Skeletal muscle cell (primary cell): ENCODE measurements around the gene CCDC24.

Experiments used
- DNase-seq: peaks from one replicate; pipeline ENCODE4 v3.0.0-alpha.2; 2010; ENCODE audit warnings: low read depth
- H3K4me3 ChIP-seq: 2 replicates; pipeline ENCODE4 v1.5.1; 2011; ENCODE audit warnings: low read depth, mild to moderate bottlenecking, control low read depth, low read length, moderate library complexity

The CCDC24 gene

DNA sequence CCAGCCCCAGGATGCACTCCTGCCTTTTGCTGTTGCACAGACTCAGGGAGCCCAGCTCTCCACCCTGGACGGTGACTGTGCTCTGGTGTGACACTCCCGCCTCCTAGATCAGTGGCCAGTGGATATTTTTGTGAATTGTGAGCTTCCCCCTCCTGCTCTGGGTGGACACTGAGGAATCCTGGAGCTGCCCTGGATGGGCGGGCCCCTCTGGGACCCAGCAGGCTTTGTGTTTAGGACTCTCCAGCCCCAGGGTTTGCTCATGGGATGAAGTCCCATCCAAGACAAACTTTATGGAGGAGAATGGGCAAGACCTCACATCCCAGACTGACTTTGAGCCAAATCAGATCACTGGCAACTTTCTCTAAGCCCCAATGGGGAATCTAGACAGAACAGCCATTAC is 23.8 kb downstream of the CCDC24 start:
- no peak overlapping the region for H3K4me3 ChIP-seq
- DNase-seq: no peak

DNA sequence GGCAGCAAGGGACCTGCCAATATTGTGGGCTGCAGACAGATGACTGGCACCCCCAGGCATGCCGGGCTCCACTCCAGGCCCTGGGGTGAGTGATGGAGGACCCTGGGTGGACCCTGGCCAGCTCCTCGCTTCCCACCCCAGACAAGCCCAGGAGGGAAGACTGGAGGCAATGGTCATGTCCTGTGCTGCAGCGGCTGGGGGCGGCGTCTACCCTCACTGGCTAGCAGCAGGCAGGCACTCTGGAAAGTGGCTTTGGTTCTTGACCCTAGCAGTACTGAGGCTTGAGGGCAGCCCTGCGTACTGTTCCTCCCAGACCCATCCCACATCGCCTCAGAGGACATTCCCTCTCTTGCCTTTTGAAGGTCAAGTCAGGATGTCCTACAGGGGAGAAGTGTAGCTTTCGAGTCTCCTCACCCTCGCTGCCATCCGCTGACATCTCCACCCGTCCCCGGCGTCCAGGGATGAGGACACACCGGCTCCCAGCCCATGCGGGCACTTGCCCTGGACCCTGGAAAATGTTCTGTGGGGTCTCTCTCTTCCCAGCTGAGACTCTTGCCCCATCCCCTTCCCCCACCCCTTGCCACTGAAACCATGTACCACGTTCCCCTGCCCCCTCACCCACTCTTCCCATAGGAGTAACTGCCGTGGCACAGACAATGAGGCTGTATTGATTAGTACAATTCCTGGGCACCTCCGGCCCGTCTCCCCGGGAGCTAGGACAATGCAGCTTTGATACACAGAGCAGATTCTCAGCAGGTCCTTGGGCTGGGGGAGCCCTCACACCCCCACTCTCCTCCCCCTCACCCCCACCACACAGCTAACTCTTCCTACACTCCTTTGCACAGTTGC is 24.9 kb downstream of the CCDC24 start:
- no peak overlapping the region for H3K4me3 ChIP-seq
- no peak for DNase-seq

DNA sequence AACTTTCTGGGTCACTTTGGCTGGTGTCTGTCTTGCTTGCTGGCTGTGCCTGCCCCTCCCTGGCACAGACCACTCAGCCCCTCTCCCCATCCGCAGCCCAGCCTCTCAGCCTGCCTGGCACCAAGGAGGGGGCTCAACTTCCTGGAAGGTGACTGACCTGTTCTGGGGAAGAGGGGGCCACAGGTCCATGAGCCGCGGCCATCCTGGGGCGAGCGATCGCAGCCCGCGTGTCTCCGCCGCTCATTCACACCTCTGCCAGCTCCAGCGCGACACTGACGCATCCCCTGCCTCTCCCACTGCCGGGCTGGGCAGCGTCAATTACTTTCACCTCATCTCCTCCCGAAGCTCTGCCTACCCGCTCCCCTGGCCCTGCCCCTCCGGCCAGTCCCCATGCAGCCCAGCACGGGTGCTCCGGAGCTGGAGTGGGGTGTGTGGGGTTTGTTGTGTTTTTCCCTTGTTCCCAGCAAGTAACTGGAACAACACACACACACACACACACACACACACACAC is 25.5 kb downstream of the CCDC24 start:
- DNase-seq: no peak
- no peak overlapping the region for H3K4me3 ChIP-seq

DNA sequence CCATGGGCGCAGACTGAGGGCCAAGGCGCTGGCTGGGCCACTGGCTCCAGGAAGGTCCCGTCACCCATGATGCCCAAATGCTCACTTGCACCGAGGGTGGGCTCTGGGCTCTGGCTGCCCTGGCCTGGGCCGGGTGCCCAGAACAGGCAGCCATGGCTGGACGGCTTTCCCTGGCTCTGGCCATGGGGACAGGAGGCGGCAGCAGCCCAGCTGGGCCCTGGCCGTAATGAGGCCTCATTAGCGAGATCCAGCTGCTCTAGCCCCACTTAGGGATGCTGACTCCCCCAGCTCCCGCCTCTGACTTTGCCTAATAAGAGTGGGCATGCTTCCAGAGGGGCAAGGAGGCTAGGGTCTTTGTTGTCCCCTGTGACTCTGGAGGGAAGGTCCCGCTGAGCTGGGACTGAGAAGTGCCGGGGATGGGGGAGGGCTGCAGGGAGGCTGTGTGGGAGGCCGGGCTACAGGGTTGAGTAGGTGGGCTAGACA is 28.1 kb downstream of the CCDC24 start:
- DNase-seq: no peak

DNA sequence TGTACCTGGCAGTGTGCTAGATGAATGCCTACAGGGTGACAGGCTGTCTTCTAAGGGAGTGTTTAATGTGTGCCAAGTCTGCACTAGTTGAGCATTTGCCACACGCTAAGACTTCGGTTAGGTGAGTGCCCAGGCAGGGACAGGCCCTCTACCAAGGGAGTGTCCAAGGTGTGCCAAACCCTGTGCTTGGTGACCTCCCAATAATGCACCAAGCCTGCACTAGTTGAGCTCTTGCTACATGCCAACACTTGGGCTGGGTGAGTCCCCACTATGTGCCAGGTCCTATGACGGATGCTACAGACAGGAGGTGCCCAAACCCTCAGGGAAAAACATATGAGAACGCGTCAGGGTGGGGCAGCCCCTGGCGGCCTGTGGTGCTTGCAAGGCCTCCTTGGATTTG is 29.1 kb downstream of the CCDC24 start:
- no peak overlapping the region for H3K4me3 ChIP-seq
- DNase-seq: no peak

More for the DNA sequence above, 28.1 kb downstream of the CCDC24 start:
- H3K4me3 ChIP-seq: no peak overlapping the region

DNA sequence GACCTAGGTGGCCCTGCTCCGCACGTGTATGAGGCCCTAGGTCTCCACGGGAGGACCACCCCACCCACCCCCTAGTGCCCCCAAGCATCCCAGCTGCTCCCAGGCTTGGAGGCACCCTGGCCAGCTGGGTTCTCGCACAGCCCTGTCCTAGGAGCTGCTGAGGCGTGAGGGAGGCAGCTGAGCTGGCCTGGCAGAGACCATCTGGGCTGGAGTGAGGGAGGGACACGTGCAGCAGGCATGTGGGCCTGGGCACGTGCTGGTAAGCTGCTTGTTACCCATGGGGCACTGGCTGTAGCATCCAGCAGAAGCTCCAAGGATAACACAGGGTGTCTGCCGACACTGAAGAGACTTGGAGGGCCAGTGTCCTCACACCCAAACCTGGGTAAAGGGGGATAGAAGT is 29.8 kb downstream of the CCDC24 start:
- no peak overlapping the region for H3K4me3 ChIP-seq
- DNase-seq: no peak

DNA sequence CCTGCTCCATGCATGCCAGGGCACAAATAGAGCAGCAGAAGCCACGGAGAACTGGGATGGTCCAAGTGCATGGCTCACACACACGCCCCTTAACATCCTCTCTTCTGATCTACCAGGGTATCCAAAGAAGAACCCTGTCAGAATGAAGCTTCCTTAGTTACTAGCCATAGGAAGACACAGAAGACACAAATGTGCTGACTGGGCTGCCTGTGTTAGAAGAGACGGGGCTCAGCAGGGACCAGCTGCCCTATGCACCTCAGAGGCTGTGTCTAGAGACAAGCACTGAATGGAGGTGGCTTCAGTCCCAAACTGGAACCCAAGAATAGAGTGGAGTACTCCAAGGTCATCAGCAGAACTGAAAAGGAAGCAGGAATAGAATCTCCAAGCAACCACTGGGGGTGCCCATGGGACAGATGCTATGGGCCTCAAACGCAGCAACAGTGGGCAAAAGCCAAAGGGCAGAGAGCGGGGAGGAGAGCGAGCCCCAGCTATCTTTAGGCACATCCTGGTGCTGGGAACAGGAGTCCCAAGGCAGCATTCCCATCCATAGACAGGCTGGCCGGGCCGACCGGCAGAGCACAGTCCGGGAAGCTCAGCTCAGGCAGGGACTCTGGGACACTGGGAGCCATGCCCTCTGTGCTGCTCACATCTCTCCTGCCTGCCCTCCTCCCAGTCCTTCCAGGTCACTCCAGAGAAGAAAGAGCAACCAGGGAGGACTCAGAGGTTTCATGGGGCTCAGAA is 30.4 kb downstream of the CCDC24 start:
- no peak for DNase-seq
- no peak overlapping the region for H3K4me3 ChIP-seq

DNA sequence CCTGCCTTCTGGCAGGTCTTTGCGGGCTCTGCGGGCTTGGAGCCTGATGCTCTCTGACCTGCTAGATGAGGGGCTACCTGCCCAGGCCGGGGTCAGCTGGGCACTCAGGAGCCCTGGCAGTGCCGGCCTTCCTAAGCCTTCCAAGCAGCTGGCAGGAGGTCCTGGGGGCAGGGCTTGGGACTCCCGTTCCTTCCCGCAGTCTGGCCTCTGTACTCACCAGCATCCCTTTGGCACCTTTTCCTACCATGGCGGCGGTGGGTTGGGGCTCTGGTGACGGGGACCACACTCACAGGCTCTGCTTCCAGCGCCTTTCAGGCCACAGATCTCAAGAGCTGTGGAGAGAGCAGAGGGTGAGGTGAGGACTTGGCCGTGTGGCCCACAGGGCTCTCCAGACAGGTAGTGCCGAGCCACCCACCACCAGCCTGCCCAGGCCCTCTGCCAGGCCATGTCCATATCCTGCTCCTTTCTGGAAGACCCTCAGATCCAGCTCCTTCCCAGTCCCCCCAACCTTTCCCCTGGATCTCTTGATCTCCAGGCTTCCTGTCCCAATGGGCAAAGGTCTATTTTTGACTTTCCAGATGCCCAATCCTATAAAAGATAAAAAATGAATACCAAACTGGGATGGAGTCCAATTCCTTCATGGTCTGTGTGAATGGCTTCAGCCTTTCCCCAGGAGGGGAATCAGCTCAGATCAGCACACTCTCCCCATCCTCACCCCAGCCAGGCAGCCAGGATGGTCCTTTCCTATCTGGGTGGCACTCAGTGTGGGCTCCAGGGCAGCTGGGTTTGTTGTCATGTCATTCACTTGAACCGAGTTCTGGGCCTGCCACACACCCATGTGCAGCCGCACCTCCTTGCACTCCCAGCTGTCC is 32.9 kb downstream of the CCDC24 start:
- no peak for DNase-seq
- H3K4me3 ChIP-seq: no peak overlapping the region

DNA sequence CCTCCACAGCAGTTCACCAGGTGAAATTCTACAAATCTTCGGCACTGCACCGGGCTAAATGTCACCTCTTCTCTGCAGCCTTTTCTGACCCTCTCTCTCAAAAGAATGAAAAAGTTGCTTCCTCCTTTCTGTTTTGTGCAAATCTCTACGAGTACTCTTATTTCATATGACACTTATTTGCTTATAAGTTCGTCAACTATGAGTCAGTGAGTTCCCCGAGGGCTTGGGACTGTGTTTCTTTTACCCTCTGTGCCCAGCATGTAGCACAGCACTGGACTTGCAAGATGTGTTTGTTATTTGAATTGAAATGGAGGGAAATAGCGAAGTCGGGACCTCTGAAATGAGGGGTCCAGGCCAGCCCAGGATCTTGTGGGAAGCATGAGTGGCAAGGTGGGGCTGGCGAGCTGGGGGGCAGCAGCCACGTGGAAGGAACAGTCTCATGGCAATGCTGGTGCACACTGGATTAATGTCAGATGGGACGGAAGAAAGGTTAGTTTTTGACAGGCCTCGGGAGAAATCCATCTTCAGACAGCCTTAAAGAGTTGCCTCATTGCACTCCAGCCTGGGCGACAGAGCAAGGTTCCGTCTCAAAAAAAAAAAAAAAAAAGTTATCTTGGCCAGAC is 33.6 kb downstream of the CCDC24 start:
- no peak for DNase-seq
- no peak overlapping the region for H3K4me3 ChIP-seq

DNA sequence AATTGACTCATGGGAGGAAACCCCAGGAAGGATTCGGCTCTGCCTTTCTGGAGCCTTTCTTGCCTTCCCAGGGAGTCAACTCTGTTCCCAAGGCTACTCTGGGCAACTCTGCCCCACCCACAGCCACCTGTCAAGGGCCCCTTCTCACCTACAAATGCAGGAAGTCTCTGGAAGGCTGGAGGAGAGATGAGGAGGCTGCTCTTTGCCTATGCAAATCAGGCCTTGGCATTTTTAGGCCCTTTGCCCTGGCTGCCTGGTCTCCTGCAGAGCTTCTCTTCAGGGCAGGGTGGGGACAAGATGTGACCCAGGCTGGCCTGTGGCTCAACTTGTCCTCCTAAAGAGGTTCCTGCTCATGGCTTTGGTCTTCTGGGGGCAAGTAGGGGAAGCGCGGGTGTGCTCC is 34.4 kb downstream of the CCDC24 start:
- no peak for DNase-seq
- no peak overlapping the region for H3K4me3 ChIP-seq

DNA sequence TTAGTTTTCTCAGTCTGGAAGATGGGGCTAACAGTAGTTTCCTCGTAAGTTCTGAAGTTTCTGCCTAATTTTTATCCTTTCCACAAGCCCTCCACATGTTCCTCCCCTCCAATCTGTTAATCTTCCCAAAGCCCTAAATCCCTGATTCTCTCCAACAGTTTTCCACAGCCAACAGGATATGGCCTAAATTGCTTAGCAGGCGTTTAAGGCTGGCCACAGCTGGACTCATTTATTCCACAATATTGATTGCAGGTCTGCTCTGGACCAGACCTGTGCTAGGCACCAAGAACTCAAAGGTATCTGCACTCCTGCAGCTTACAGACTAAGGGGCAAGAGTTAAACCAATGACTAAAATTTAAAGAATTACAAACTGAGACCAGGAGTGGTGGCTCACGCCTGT is 35.9 kb downstream of the CCDC24 start:
- no peak for DNase-seq
- H3K4me3 ChIP-seq: no peak overlapping the region

DNA sequence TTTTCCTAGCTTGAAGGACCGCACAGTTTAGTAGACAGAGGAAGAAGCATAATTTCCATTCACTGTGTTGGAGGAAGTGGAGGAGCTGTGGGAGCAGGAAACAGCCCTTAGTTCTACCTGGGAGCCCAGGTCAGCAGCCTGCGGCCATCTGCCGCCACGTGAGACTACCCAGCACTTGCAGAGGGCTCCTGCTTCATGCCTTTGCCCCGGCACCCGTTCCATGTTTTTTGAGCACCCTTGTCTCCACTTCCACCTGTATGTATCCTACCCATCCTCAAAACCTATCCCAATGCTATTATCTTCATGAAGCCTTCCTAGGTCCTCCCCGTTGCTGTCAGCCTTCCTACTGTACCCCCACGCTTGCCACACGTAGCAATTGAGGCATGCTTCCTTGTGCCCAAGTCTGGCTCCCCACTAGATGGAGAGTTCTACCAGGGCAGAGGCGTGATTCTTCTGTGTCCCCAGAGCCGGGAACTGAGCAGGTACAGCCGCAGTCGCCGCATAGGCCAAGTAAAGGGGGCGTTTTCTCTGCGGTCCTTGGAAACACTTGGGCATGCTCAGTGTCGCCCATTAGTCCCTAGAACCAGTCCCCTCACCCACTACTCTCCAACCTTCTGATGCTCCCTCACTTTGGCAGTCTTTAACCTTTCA is 38.0 kb downstream of the CCDC24 start:
- H3K4me3 ChIP-seq: peak overlapping the region; percentile 88
- no peak for DNase-seq

DNA sequence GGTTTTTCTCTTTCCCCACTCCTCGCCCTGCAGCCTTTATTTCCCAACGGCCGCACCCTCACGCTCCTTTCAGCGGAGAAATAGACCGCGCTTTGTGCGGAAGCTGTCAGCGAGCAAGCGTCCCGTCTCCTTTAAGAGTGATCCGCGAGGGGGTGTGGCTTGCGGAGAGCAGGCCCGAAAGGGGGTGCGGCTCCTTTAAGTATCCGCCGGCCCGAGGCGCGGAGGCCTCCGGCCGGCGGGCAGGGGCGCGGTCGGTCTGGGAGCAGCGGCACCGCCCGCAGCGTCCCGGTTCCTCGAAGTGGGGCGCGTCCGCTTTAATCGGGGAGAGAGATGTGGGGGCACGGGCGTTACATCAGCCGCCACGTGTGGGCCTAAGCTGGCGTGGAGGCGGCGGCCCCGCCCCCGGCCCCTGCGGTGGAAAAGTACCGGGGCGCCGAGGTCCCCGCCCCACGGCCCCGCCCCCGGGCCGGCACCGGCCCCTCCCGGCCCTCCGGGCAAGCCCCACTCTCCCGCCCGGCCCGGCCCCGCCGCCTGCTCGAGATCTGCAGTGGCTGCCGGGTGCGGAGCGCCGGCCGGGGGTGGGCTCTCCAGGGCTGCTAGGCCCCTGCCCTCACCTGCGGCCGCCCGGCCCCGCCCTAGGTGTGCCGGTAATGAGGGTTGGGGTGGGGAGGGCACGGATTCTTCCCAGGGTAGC is 38.7 kb downstream of the CCDC24 start:
- DNase-seq: peak; percentile 63
- H3K4me3 ChIP-seq: peak overlapping the region; percentile 88

DNA sequence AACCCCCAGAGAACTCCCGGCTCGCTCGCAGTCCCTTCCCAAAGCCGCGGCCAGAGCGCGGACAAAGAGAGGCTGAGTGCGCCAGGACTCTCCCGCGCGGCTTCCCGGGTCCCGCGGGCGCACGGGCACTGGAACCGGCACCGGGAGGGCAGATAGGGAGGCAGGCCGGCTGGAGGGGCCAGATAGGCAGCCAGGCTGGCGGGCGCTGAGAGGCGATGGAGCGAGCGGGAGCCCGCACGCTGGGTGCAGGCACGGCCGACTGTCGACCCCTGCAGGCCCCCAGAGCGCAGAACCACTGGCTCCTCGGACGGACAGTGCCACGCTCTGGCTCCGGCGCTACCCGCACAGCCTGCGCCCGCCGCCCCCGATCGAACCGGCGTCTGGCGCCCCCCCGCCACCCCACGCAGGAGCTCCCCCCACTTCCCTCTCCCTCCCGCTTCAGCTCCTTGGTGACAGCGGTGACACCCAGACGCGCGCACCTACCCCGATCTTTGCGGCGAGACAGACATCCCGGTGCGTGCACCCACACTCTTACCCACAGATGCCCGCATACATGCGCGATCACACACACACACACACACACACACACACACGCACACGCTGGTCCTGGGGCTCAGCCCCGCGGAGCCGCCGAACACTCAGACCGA is 39.3 kb downstream of the CCDC24 start:
- no peak for DNase-seq
- peak overlapping the region; percentile 88 for H3K4me3 ChIP-seq

DNA sequence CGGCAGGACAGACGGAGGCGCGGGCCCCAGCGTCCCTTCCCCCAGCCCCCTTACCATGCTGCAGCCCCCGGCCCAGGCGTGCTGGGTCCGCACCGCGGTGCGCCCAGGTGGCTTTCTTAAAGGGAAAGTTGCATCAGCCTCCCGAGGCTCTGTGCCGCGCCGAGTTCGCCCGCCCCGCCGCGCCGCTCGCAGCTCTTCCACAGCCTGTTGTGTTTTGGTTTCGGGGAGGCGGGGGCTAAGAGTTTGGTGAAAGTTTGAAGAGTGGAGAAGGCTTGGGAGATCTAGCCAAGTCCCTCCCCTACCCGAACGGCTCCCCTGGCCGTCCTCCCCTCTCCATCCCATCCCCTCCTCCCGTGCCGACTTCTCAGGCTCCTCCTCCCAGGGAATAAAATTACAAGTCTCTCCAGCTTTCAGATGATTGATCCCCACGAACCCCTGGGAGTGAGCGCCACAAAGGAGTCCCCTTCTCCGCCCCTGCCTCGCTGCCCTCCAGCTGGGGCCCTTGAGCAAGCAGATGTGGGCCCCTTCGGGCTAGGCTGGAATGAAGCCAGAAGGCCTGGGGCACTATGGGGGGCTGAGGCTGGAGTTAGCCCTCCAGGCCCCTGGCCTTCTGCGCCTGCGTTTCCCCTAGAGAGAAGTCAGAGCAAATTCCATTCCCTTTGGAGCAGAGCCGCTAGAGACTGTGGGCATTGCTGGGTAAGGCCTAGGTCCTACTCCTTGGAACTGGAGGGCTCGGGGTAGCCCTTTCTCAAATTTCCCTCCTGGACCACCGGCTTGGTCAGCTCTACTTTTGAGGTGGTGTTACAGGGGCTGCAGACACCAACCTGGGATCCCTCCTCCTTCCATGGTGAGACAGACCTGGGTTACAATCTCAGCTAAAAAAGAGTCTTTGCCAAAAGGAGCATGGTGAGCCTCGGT is 40.1 kb downstream of the CCDC24 start, which contains the start of gene SLC6A9:
Gene SLC6A9 (minus strand): TSS at position 211 of the 918 bp plus-strand sequence. CDS start 7,185 bp downstream, outside the sequence.
- peak; percentile 55 for DNase-seq
- peak within 1 kb of the TSS; percentile 88 for H3K4me3 ChIP-seq

DNA sequence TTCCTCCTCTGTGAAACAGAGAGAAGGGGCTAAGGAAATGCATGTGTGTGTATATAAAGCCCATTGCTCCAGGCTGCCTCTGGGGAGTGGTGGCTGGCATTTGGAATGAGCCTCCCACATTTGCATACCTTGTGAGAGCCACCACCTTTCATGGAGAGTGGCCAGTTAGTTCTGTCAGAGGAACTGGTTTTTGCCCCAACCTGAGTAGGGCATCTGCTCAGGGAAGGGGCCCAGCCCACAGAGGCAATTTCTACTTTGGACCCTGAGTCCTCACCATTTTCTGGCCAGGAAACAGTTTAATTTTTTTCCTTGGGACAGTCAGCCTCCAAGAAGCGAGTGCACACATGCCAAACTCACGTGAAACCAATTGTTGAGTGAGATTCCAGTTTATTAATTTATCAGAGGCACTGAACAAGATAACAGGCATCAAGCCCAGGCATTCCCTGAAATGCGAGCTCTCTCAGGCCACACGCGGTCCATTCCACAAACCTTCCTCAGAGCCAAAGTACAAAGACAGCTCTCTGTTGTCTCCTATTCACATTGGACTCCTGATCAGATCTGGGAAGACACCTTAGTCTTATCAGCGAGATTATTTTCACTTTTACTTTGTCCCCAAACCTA is 40.9 kb downstream of the CCDC24 start:
- no peak overlapping the region for H3K4me3 ChIP-seq
- no peak for DNase-seq
